ENCODE results near the gene RIPOR2.
"Not testable (repeated sequence)": the region's sequence is repeated elsewhere in the genome, so short reads cannot be mapped to it uniquely, and the experiment has no call there.

DNA sequence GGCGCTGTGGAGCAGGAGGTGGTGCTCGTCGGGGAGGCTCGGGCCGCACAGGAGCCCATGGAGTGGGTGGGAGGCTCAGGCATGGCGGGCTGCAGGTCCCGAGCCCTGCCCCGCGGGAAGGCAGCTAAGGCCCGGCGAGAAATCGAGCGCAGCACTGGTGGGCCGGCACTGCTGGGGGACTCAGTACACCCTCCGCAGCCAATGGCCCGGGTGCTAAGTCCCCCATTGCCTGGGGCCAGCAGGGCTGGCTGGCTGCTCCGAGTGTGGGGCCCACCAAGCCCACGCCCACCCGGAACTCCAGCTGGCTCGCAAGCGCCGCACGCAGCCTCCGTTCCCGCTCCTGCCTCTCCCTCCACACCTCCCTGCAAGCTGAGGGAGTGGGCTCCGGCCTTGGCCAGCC is 169.8 kb downstream of the RIPOR2 start:
- TF ChIP-seq, protein P1, sequence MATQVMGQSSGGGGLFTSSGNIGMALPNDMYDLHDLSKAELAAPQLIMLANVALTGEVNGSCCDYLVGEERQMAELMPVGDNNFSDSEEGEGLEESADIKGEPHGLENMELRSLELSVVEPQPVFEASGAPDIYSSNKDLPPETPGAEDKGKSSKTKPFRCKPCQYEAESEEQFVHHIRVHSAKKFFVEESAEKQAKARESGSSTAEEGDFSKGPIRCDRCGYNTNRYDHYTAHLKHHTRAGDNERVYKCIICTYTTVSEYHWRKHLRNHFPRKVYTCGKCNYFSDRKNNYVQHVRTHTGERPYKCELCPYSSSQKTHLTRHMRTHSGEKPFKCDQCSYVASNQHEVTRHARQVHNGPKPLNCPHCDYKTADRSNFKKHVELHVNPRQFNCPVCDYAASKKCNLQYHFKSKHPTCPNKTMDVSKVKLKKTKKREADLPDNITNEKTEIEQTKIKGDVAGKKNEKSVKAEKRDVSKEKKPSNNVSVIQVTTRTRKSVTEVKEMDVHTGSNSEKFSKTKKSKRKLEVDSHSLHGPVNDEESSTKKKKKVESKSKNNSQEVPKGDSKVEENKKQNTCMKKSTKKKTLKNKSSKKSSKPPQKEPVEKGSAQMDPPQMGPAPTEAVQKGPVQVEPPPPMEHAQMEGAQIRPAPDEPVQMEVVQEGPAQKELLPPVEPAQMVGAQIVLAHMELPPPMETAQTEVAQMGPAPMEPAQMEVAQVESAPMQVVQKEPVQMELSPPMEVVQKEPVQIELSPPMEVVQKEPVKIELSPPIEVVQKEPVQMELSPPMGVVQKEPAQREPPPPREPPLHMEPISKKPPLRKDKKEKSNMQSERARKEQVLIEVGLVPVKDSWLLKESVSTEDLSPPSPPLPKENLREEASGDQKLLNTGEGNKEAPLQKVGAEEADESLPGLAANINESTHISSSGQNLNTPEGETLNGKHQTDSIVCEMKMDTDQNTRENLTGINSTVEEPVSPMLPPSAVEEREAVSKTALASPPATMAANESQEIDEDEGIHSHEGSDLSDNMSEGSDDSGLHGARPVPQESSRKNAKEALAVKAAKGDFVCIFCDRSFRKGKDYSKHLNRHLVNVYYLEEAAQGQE (IDR thresholded peaks at IDR 0.05; ENCODE audit: unreplicated experiment): not testable (repeated sequence)
- TF ChIP-seq POLR2AphosphoS5 (IDR thresholded peaks at IDR 0.05; ENCODE audit: low read depth); EZH2 (IDR thresholded peaks at IDR 0.05; ENCODE audit: low read depth, unreplicated experiment); ZNF114 (CRISPR knock-in tag; IDR thresholded peaks at IDR 0.05); EZH2phosphoT487 (IDR thresholded peaks at IDR 0.05; ENCODE audit: unreplicated experiment); CREB1 (CRISPR knock-in tag; IDR thresholded peaks at IDR 0.05; ENCODE audit: low read depth); JUNB (IDR thresholded peaks at IDR 0.05; ENCODE audit: unreplicated experiment): not testable (repeated sequence)
- TF ChIP-seq, protein P2, sequence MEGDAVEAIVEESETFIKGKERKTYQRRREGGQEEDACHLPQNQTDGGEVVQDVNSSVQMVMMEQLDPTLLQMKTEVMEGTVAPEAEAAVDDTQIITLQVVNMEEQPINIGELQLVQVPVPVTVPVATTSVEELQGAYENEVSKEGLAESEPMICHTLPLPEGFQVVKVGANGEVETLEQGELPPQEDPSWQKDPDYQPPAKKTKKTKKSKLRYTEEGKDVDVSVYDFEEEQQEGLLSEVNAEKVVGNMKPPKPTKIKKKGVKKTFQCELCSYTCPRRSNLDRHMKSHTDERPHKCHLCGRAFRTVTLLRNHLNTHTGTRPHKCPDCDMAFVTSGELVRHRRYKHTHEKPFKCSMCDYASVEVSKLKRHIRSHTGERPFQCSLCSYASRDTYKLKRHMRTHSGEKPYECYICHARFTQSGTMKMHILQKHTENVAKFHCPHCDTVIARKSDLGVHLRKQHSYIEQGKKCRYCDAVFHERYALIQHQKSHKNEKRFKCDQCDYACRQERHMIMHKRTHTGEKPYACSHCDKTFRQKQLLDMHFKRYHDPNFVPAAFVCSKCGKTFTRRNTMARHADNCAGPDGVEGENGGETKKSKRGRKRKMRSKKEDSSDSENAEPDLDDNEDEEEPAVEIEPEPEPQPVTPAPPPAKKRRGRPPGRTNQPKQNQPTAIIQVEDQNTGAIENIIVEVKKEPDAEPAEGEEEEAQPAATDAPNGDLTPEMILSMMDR (conservative IDR thresholded peaks at IDR 0.05; ENCODE audit: low read depth in 2 of 2): not testable (repeated sequence)
- TF ChIP-seq, protein P3, sequence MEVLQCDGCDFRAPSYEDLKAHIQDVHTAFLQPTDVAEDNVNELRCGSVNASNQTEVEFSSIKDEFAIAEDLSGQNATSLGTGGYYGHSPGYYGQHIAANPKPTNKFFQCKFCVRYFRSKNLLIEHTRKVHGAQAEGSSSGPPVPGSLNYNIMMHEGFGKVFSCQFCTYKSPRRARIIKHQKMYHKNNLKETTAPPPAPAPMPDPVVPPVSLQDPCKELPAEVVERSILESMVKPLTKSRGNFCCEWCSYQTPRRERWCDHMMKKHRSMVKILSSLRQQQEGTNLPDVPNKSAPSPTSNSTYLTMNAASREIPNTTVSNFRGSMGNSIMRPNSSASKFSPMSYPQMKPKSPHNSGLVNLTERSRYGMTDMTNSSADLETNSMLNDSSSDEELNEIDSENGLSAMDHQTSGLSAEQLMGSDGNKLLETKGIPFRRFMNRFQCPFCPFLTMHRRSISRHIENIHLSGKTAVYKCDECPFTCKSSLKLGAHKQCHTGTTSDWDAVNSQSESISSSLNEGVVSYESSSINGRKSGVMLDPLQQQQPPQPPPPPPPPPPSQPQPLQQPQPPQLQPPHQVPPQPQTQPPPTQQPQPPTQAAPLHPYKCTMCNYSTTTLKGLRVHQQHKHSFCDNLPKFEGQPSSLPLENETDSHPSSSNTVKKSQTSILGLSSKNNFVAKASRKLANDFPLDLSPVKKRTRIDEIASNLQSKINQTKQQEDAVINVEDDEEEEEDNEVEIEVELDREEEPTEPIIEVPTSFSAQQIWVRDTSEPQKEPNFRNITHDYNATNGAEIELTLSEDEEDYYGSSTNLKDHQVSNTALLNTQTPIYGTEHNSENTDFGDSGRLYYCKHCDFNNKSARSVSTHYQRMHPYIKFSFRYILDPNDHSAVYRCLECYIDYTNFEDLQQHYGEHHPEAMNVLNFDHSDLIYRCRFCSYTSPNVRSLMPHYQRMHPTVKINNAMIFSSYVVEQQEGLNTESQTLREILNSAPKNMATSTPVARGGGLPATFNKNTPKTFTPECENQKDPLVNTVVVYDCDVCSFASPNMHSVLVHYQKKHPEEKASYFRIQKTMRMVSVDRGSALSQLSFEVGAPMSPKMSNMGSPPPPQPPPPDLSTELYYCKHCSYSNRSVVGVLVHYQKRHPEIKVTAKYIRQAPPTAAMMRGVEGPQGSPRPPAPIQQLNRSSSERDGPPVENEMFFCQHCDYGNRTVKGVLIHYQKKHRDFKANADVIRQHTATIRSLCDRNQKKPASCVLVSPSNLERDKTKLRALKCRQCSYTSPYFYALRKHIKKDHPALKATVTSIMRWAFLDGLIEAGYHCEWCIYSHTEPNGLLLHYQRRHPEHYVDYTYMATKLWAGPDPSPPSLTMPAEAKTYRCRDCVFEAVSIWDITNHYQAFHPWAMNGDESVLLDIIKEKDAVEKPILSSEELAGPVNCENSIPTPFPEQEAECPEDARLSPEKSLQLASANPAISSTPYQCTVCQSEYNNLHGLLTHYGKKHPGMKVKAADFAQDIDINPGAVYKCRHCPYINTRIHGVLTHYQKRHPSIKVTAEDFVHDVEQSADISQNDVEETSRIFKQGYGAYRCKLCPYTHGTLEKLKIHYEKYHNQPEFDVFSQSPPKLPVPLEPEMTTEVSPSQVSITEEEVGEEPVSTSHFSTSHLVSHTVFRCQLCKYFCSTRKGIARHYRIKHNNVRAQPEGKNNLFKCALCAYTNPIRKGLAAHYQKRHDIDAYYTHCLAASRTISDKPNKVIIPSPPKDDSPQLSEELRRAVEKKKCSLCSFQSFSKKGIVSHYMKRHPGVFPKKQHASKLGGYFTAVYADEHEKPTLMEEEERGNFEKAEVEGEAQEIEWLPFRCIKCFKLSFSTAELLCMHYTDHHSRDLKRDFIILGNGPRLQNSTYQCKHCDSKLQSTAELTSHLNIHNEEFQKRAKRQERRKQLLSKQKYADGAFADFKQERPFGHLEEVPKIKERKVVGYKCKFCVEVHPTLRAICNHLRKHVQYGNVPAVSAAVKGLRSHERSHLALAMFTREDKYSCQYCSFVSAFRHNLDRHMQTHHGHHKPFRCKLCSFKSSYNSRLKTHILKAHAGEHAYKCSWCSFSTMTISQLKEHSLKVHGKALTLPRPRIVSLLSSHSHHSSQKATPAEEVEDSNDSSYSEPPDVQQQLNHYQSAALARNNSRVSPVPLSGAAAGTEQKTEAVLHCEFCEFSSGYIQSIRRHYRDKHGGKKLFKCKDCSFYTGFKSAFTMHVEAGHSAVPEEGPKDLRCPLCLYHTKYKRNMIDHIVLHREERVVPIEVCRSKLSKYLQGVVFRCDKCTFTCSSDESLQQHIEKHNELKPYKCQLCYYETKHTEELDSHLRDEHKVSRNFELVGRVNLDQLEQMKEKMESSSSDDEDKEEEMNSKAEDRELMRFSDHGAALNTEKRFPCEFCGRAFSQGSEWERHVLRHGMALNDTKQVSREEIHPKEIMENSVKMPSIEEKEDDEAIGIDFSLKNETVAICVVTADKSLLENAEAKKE (CRISPR knock-in tag; IDR thresholded peaks at IDR 0.05): not testable (repeated sequence)

All from GM23338 (cell line).